ENCODE measurements around the gene SPRR2B. TPM values are rescaled to one million over a fixed set of nuclear protein-coding genes. Genes with fewer than 3 reads are reported as not detected.

The SPRR2B gene
- total RNA-seq, 3 donors from 2014 or later: not detected

DNA sequence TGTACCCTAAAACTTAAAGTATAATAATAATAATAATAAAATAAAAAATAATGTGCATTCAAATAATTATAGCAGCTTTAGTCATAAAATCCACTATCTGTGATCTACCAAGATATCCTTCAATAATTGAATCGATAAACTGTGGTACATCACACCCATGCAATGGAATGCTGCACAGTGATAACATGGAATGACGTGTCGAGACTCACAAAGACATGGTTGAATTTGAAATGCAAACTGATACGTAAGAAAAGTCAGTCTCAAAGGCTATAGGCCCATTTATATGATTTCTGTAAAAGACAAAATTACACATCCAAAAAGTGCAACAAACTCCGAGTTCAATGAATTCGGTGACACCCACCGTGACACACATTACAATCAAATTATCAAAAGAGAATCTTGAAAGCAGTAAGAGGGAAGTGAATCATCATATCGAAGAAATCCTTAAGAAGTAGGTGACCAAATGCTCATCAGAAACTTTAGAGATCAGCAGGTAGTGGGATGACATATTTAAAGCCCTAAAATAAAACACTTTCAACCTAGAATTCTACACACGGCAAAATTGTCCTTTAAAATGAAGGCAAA, 28.1 kb upstream of the SPRR2B start:
- no peaks in the 10 kb centered on the region for H3K4me1 ChIP-seq (ENCODE audit: low read depth)
- H3K4me3 ChIP-seq: no peak overlapping the region
- DNase-seq (no peak), ATAC-seq (no peak)
- no peaks in the 10 kb centered on the region for H3K36me3 ChIP-seq (ENCODE audit: low read depth)
- TF ChIP-seq, protein P1, sequence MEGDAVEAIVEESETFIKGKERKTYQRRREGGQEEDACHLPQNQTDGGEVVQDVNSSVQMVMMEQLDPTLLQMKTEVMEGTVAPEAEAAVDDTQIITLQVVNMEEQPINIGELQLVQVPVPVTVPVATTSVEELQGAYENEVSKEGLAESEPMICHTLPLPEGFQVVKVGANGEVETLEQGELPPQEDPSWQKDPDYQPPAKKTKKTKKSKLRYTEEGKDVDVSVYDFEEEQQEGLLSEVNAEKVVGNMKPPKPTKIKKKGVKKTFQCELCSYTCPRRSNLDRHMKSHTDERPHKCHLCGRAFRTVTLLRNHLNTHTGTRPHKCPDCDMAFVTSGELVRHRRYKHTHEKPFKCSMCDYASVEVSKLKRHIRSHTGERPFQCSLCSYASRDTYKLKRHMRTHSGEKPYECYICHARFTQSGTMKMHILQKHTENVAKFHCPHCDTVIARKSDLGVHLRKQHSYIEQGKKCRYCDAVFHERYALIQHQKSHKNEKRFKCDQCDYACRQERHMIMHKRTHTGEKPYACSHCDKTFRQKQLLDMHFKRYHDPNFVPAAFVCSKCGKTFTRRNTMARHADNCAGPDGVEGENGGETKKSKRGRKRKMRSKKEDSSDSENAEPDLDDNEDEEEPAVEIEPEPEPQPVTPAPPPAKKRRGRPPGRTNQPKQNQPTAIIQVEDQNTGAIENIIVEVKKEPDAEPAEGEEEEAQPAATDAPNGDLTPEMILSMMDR (IDR thresholded peaks at IDR 0.05): no peak
- intact Hi-C loops (cut with DNase I, micrococcal nuclease): no loop called here
- no peaks in the 10 kb centered on the region for H3K9me3 ChIP-seq

DNA sequence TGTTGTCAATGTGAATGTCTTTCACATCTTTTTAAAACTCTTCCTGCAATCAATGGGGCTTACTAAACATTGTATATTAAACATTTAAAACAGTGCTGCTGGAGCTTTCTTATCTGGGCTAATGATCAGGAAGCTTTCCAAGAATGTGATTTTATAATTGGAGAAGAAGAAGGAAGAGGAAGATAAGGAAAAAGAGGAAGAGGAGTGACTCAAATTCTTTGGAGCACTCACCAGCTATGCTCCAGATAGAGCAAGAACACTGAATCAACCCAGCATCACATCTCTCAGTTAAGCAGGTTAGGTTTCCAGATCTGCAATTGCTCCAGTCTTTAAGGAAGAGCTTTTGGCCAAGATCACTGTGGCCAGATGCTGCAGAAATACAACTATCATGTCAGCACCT, 24.4 kb upstream of the SPRR2B start:
- H3K9me3 ChIP-seq: no peaks in the 10 kb centered on the region
- intact Hi-C loops (cut with DNase I, micrococcal nuclease): no loop called here
- no peaks in the 10 kb centered on the region for H3K4me1 ChIP-seq (ENCODE audit: low read depth)
- DNase-seq: no peak
- no peak for ATAC-seq
- TF ChIP-seq, protein P1 (IDR thresholded peaks at IDR 0.05): no peak
- H3K36me3 ChIP-seq (ENCODE audit: low read depth): no peaks in the 10 kb centered on the region
- no peak overlapping the region for H3K4me3 ChIP-seq

DNA sequence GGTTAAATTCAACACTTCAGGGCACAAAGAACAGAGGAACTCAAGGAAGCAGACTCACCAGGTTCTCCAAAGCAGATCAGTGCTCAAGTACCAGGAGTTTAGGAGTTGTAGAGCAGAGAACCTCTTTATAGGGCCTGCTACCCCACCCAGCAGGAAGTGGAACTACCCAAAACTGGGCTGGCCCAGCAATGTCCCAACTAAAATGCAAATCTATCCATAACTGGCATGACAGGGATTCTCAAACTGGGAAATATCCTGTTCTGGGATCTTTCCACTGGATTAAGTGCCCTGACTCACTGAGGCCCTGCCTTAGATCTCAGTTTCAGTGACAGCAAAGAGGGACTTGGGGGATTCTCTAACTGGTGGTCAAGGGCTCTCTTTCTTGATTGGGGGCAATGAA, 23.0 kb upstream of the SPRR2B start, which contains the start of gene SPRR2E:
Gene SPRR2E, minus strand, starts transcription at position 101 of the 400 bp plus-strand sequence. CDS start 775 bp downstream, outside the sequence.
- ATAC-seq: no peak
- no peaks in the 10 kb centered on the region for H3K9me3 ChIP-seq
- H3K4me3 ChIP-seq: no peak within 1 kb of the TSS
- H3K4me1 ChIP-seq (ENCODE audit: low read depth): no peaks in the 10 kb centered on the region
- TF ChIP-seq, protein P1 (IDR thresholded peaks at IDR 0.05): no peak
- H3K36me3 ChIP-seq (ENCODE audit: low read depth): no peaks in the 10 kb centered on the region
- DNase-seq: no peak
- intact Hi-C loops (cut with DNase I, micrococcal nuclease): no loop called here

DNA sequence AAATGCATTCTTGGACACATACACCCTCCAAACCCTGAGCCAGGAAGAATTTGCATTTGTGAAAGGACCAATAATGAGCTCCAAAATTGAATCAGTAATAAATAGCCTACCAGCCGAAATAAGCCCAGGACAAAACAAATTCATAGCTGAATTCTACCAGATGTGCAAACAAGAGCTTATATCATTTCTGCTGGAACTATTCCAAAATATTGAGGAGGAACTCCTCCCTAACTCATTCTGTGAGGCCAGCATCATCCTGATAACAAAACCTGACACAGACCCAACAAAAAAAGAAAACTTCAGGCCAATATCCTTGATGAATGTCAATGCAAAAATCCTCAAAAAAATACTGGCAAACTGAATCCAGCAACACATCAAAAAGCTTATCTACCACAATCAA, 16.2 kb upstream of the SPRR2B start:
- DNase-seq: no peak
- TF ChIP-seq, protein P1 (IDR thresholded peaks at IDR 0.05): no peak
- no peaks in the 10 kb centered on the region for H3K9me3 ChIP-seq

DNA sequence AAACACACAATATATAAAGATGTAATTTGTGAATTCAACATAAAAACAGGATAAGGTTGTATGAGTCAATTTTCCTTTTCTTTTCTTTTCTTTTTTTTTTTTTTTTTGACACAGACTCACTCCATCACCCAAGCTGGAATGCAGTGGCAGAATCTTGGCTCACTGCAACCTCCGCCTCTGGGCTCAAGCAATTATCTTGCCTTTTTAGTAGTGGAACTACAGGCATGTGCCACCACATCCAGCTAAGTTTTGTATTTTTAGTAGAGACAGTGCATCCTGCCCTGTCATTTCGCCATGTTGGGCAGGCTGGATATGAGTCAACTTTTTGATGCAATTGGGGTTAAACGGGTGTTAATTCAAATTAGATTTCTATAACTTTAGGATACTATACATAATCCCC, 10.3 kb upstream of the SPRR2B start:
- no peaks in the 10 kb centered on the region for H3K4me1 ChIP-seq (ENCODE audit: low read depth)
- no peak for ATAC-seq
- no peaks in the 10 kb centered on the region for H3K9me3 ChIP-seq
- H3K36me3 ChIP-seq (ENCODE audit: low read depth): no peaks in the 10 kb centered on the region
- no peak overlapping the region for H3K4me3 ChIP-seq
- no peak for DNase-seq
- intact Hi-C loops (cut with DNase I, micrococcal nuclease): no loop called here
- TF ChIP-seq, protein P1 (IDR thresholded peaks at IDR 0.05): no peak

More for the DNA sequence above, 16.2 kb upstream of the SPRR2B start:
- intact Hi-C loops (cut with DNase I, micrococcal nuclease): no loop called here
- Histone ChIP-seq H3K36me3 (ENCODE audit: low read depth) (no peaks in the 10 kb centered on the region), H3K4me1 (ENCODE audit: low read depth) (no peaks in the 10 kb centered on the region), H3K4me3 (no peak overlapping the region)
- ATAC-seq: no peak
